SK-N-MC (cell line): ENCODE results near the gene ADGRL3.

Source experiments
- EZH2 ChIP-seq: fragments of 200-600 bp; sonication (generic); IDR thresholded peaks from one replicate; pipeline ENCODE4 v1.6.1; 2017; ENCODE audit warnings: antibody characterized with exemption
- FOXP2 ChIP-seq: optimal IDR thresholded peaks from 2 replicates; pipeline ENCODE3; 2011; ENCODE audit warnings: mild to moderate bottlenecking, moderate library complexity; ENCODE audit not compliant: insufficient read depth; ENCODE audit errors: extremely low read length, control extremely low read depth
- POLR2AphosphoS5 ChIP-seq: IDR thresholded peaks from 2 replicates; pipeline ENCODE4 v1.6.1; 2012; ENCODE audit warnings: mild to moderate bottlenecking, low read depth, low read length, borderline replicate concordance

- no peak for TF ChIP-seq EZH2
- TF ChIP-seq POLR2AphosphoS5: no peak
- no peak for TF ChIP-seq FOXP2
These were observed 197.0 kb downstream of the ADGRL3 start for GRCh38 chr4:61397174-61397573.
